Panc1 (cell line): ENCODE data around the gene AKIRIN2. TPM values are rescaled to one million over a fixed set of nuclear protein-coding genes. Genes with fewer than 3 reads are reported as not detected.

Source experiments
- ATAC-seq: fragments of 200-7000 bp; cut with Tn5 transposase; 2 replicates; pipeline ENCODE4 v1.9.1; 2020; ENCODE audit warnings: mild to moderate bottlenecking, moderate library complexity
- BruUV-seq: library from RNA; stranded (reverse); fragments of 400-500 nt; replicated peaks from 2 replicates; lab custom pipeline; 2021; lab: Mats Ljungman, UMichigan
- CTCF ChIA-PET: fragments of 300-600 bp; sonication (Branson Sonifier 250); formaldehyde crosslinking; loops from one replicate; lab custom pipeline; 2022; ENCODE audit warnings: antibody characterized with exemption; lab: Charles Lee
- POLR2A ChIA-PET: fragments of 300-600 bp; sonication (Branson Sonifier 250); formaldehyde crosslinking; loops from one replicate; lab custom pipeline; 2022; ENCODE audit warnings: antibody characterized with exemption; lab: Charles Lee
- DNase-seq: peaks from one replicate; pipeline ENCODE4 v3.0.0-alpha.2; 2010; ENCODE audit warnings: low read depth, low spot score
- H3K27ac ChIP-seq: 2 replicates; pipeline ENCODE4 v1.5.1; 2011; ENCODE audit warnings: mild to moderate bottlenecking, low read length, inconsistent platforms
- H3K27me3 ChIP-seq: fragments of 200-500 bp; sonication (Bioruptor generic); 2 replicates; pipeline ENCODE4 v1.6.0; 2014; ENCODE audit warnings: low read length, inconsistent platforms; ENCODE audit not compliant: control insufficient read depth, insufficient read depth
- H3K36me3 ChIP-seq: fragments of 200-500 bp; sonication (Bioruptor generic); 2 replicates; pipeline ENCODE4 v1.5.1; 2014; ENCODE audit warnings: inconsistent platforms, mild to moderate bottlenecking, low read length, moderate library complexity; ENCODE audit not compliant: control insufficient read depth, insufficient read depth
- H3K4me1 ChIP-seq: 2 replicates; pipeline ENCODE4 v1.5.1; 2011; ENCODE audit warnings: inconsistent platforms, mild to moderate bottlenecking, low read length, moderate library complexity; ENCODE audit not compliant: control insufficient read depth, insufficient read depth
- H3K4me3 ChIP-seq, 2 experiments: 2 replicates each; pipeline ENCODE4 v1.5.1; 2011 to 2012; ENCODE audit warnings: low read depth in 2 of 2, low read length in 2 of 2, mild to moderate bottlenecking in 2 of 2, inconsistent platforms in 1 of 2, moderate library complexity in 1 of 2
- H3K9me3 ChIP-seq: fragments of 200-500 bp; sonication (Bioruptor generic); 2 replicates; pipeline ENCODE4 v1.5.1; 2014; ENCODE audit warnings: low read depth, mild to moderate bottlenecking, inconsistent platforms, low read length, moderate library complexity; ENCODE audit not compliant: control insufficient read depth, insufficient read depth
- CTCF ChIP-seq: fragments of 450-650 bp; IDR thresholded peaks from 2 replicates; pipeline ENCODE4 v1.5.1; 2017; ENCODE audit warnings: mild to moderate bottlenecking
- POLR2AphosphoS5 ChIP-seq: IDR thresholded peaks from 2 replicates; pipeline ENCODE4 v1.6.1; 2012; ENCODE audit warnings: mild to moderate bottlenecking, low read depth, low read length, moderate library complexity
- REST ChIP-seq, 2 experiments: IDR thresholded peaks; 2 replicates each; pipeline ENCODE4 v1.6.1; 2011 to 2012; ENCODE audit warnings: low read depth in 2 of 2, control low read depth in 1 of 2, low read length in 1 of 2, mild to moderate bottlenecking in 1 of 2, moderate library complexity in 1 of 2; ENCODE audit not compliant: insufficient read depth in 1 of 2
- SIN3A ChIP-seq: IDR thresholded peaks from 2 replicates; pipeline ENCODE4 v1.6.1; 2012; ENCODE audit warnings: low read depth, mild to moderate bottlenecking, low read length, moderate library complexity, borderline replicate concordance; ENCODE audit not compliant: insufficient read depth
- TCF7L2 ChIP-seq: IDR thresholded peaks from 2 replicates; pipeline ENCODE4 v1.6.1; 2011; ENCODE audit warnings: mild to moderate bottlenecking, low read depth, low read length, inconsistent platforms
- in situ Hi-C: cut with HindIII; loops from 2 replicates; pipeline ENCODE4 v1.10.0; 2016; ENCODE audit warnings: low sequenced_read_pairs, low pct_unique_long_range_greater_than_20kb
- intact Hi-C: fragments of 100-400 bp; cut with micrococcal nuclease; formaldehyde crosslinking; loops from one replicate; pipeline ENCODE4 v1.10.0; 2022; ENCODE audit not compliant: unreplicated experiment
- total RNA-seq: library from RNA; stranded (reverse); gene quantifications from one replicate; pipeline ENCODE4 v1.2.1, GENCODE V29; 2021; ENCODE audit not compliant: unreplicated experiment

The AKIRIN2 gene
- total RNA-seq, 1 experiment from 2014 or later = 47.6 TPM

GRCh38 chr6:87630746-87631145 lies 71.3 kb downstream of the AKIRIN2 start:
- BruUV-seq = no TSS peak
- POLR2A ChIA-PET = no interaction called here
- intact Hi-C loops = no loop called here

GRCh38 chr6:87628881-87629280 lies 73.2 kb downstream of the AKIRIN2 start:
- BruUV-seq = no TSS peak

More at GRCh38 chr6:87630746-87631145, 71.3 kb downstream of the AKIRIN2 start:
- Histone ChIP-seq H3K27me3 (no peaks in the 10 kb centered on the region), H3K36me3 (no peaks in the 10 kb centered on the region), H3K4me1 (no peaks in the 10 kb centered on the region), H3K4me3 (no peak overlapping the region), H3K9me3 (no peaks in the 10 kb centered on the region), H3K27ac (no peak overlapping the region)
- no peak for TF ChIP-seq CTCF
- ATAC-seq (no peak), DNase-seq (no peak)
- in situ Hi-C loops = no loop called here
- CTCF ChIA-PET = no interaction called here

More at GRCh38 chr6:87628881-87629280, 73.2 kb downstream of the AKIRIN2 start:
- Histone ChIP-seq H3K27me3 (no peaks in the 10 kb centered on the region), H3K36me3 (no peaks in the 10 kb centered on the region), H3K4me3 (no peak overlapping the region), H3K27ac (no peak overlapping the region), H3K9me3 (no peaks in the 10 kb centered on the region), H3K4me1 (no peaks in the 10 kb centered on the region)
- DNase-seq (no peak), ATAC-seq (no peak)
- POLR2A ChIA-PET = no interaction called here
- intact Hi-C loops = no loop called here
- TF ChIP-seq SIN3A = no peak
- no peak for TF ChIP-seq REST (IDR thresholded peaks at IDR 0.05; ENCODE audit: insufficient read depth in 1 of 2, low read depth in 2 of 2, low read length in 1 of 2)
- no peak for TF ChIP-seq POLR2AphosphoS5
- no peak for TF ChIP-seq CTCF
- no peak for TF ChIP-seq TCF7L2
- CTCF ChIA-PET = no interaction called here
- in situ Hi-C loops = no loop called here
